Measurements from ENCODE around the gene CABYR. TPM values are rescaled to one million over a fixed set of nuclear protein-coding genes. Genes with fewer than 3 reads are reported as not detected.

Gene CABYR
- total RNA-seq, 4 donors from 2014 or later = 3.7 to 4.4 TPM; not detected in 2

DNA sequence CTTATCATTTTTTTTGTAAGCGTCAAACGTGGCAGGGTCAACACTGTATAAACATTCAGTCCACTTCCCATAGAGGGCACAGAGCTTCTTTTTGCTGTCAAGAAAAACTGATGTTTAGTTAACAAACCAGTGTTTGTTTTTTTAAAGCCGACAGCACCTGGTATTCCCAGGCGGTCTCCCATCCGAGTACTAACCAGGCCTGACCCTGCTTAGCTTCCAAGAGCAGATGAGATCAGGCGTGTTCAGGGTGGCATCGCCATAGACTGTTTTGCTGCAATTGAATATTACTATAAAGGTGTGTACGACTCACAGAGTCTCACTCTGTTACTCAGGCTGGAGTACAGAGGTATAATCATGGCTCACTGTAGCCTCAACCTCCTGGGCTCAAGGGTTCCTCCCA, 31.5 kb downstream of the CABYR start:
- no peak overlapping the region for H3K27ac ChIP-seq
- peaks cover 16% of the 10 kb centered on the region in 2 donors for H3K36me3 ChIP-seq
- H3K4me1 ChIP-seq = no peaks in the 10 kb centered on the region
- 80 to 82% methylated on average over 8 of the region's 8 CpGs for WGBS, 2 donors
- H3K27me3 ChIP-seq = no peaks in the 10 kb centered on the region
- no peak for TF ChIP-seq POLR2A (IDR thresholded peaks at IDR 0.05)
- TF ChIP-seq, protein P1, sequence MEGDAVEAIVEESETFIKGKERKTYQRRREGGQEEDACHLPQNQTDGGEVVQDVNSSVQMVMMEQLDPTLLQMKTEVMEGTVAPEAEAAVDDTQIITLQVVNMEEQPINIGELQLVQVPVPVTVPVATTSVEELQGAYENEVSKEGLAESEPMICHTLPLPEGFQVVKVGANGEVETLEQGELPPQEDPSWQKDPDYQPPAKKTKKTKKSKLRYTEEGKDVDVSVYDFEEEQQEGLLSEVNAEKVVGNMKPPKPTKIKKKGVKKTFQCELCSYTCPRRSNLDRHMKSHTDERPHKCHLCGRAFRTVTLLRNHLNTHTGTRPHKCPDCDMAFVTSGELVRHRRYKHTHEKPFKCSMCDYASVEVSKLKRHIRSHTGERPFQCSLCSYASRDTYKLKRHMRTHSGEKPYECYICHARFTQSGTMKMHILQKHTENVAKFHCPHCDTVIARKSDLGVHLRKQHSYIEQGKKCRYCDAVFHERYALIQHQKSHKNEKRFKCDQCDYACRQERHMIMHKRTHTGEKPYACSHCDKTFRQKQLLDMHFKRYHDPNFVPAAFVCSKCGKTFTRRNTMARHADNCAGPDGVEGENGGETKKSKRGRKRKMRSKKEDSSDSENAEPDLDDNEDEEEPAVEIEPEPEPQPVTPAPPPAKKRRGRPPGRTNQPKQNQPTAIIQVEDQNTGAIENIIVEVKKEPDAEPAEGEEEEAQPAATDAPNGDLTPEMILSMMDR (IDR thresholded peaks at IDR 0.05) = no peak
- no peaks in the 10 kb centered on the region for H3K9me3 ChIP-seq
- no peak for DNase-seq
- intact Hi-C loops (cut with DNase I) = no loop called here
- no peak overlapping the region for H3K4me3 ChIP-seq (replicated peaks in 1 of 3)

GRCh38 chr18:24173997-24174396, 35.1 kb downstream of the CABYR start:
- H3K4me1 ChIP-seq = no peaks in the 10 kb centered on the region
- H3K36me3 ChIP-seq = peaks cover 0 to 3% of the 10 kb centered on the region in 2 donors
- H3K9me3 ChIP-seq = no peaks in the 10 kb centered on the region
- TF ChIP-seq, protein P1 (IDR thresholded peaks at IDR 0.05) = no peak
- no peak for TF ChIP-seq POLR2A (IDR thresholded peaks at IDR 0.05)
- H3K27me3 ChIP-seq = no peaks in the 10 kb centered on the region
- intact Hi-C loops (cut with DNase I) = no loop called here
- DNase-seq = no peak
- WGBS, 2 donors = 91 to 93% methylated on average over 3 of the region's 3 CpGs
- H3K27ac ChIP-seq = no peak overlapping the region
- H3K4me3 ChIP-seq (replicated peaks in 1 of 3) = no peak overlapping the region

GRCh38 chr18:24176727-24177416, 38.0 kb downstream of the CABYR start:
- Histone ChIP-seq H3K9me3 (no peaks in the 10 kb centered on the region), H3K27me3 (no peaks in the 10 kb centered on the region), H3K36me3 (no peaks in the 10 kb centered on the region), H3K27ac (no peak overlapping the region), H3K4me3 (replicated peaks in 1 of 3) (no peak overlapping the region), H3K4me1 (no peaks in the 10 kb centered on the region)
- TF ChIP-seq POLR2A (IDR thresholded peaks at IDR 0.05) = no peak
- TF ChIP-seq, protein P1 (IDR thresholded peaks at IDR 0.05) = peak in 5 of 6 experiments; percentile 11 to 74 (median 49)
- intact Hi-C loops (cut with DNase I) = no loop called here
- 68 to 74% methylated on average over 7 of the region's 7 CpGs for WGBS, 2 donors
- DNase-seq = peak; percentile 43 to 50

- no peaks in the 10 kb centered on the region for H3K4me1 ChIP-seq
- DNase-seq = no peak
- TF ChIP-seq, protein P1 (IDR thresholded peaks at IDR 0.05) = no peak
- TF ChIP-seq POLR2A (IDR thresholded peaks at IDR 0.05) = no peak
- intact Hi-C loops (cut with DNase I) = no loop called here
- no peak overlapping the region for H3K4me3 ChIP-seq (replicated peaks in 1 of 3)
- no peak overlapping the region for H3K27ac ChIP-seq
- no peaks in the 10 kb centered on the region for H3K9me3 ChIP-seq
- 90 to 94% methylated on average over 5 of the region's 5 CpGs for WGBS, 2 donors
- no peaks in the 10 kb centered on the region for H3K36me3 ChIP-seq
- no peaks in the 10 kb centered on the region for H3K27me3 ChIP-seq
These were observed 38.8 kb downstream of the CABYR start for GRCh38 chr18:24177499-24178133.

- DNase-seq = no peak
- Histone ChIP-seq H3K27me3 (no peaks in the 10 kb centered on the region), H3K4me1 (no peaks in the 10 kb centered on the region), H3K36me3 (no peaks in the 10 kb centered on the region), H3K4me3 (replicated peaks in 1 of 3) (no peak overlapping the region), H3K9me3 (no peaks in the 10 kb centered on the region), H3K27ac (no peak overlapping the region)
- intact Hi-C loops (cut with DNase I) = loop anchor here (10.0 kb wide), 1 partner anchor 85 kb away; no protein-coding TSS in a partner anchor
- TF ChIP-seq, protein P1 (IDR thresholded peaks at IDR 0.05) = no peak
- no peak for TF ChIP-seq POLR2A (IDR thresholded peaks at IDR 0.05)
- WGBS, 2 donors = 92 to 100% methylated on average over 1 of the region's 1 CpG
These were observed 41.2 kb downstream of the CABYR start for GRCh38 chr18:24180048-24180447.
